ENCODE measurements around the gene PRMT6.

PRMT6 gene

DNA sequence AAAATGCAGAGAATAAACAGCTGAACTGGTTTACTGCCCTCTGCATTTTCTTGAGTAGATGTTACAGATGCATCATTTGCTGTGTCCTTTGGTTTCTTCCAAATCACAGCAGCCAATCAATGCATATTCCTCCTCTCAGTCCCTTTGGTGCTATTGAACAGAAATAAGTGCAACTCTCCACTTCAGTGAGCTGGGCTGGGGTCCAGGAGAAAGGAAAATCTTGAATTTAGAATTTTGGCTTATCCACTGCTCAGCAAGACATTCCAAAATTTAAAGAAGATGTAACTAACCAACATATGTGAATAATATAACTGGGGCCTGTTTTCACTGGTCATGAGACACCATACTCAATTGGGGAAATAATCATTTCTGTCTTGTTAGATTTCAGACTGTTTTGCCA is 39.2 kb downstream of the PRMT6 start:
- no peak for DNase-seq

DNA sequence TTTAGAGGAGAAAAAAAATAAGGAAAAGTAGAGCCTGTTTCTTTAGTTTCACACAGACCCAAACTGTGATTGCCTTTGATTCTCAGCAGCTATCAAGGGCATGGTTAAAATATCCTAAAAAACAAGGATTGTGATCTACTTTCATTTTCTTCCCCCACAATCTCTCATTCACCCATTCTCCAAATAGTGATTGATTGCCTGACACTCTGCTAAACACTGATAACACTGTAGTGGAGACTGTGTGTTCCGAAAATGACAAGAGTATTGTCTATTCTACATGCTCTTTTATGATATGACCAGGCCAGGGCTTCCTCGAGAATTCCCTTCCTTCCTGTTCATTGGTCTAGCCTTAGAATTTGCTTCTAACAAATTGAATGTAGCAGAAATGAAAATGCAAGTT is 40.2 kb downstream of the PRMT6 start:
- DNase-seq, result no peak

DNA sequence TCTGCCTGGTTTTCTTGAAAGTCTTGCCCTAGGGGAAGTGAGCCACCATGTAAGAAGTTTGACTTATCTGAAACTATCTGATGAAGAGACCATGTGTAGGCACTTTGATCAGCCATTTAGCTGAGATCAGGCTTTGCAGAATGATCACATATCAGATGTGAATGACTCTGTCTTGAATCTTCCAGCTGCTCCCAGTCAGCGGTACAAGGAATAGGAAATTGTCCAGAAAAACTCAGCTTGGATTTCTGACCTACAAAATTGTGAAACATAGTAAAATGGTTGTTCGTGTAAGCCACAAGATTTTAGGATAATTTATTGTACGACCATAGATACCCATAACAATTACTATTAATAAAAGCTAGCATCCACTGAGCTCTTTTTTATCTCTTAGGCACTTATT is 42.5 kb downstream of the PRMT6 start:
- DNase-seq, result no peak

DNA sequence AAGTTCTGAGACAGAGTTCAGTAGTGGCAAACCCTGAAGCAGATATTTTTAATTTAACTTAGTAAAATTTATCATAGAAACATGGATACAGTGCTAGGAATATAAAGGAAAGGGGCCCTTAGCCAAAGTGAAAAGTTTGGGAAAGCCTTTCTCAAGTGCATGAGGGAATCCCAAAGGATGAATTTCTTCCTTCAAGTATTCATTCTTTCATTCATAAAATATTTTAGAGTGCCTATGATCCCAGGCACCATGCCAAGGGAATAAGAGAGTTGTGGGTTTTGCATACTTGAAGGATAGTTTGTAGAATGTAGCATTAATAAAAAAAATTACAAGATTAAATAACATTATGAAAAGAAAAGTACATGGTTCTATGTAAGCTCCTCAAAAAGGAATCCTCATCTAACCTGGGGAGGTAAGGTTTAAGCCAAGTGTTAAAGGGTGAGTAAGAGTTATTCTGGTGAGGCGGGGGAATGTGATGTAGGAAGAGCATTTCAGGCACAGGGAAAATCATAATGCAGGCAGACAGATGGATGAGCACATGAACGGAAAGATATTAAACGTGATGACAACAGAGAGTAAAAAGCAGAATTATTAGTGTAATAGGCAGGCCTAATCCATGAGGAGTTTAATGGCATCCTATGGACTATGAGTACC is 44.0 kb downstream of the PRMT6 start:
- DNase-seq, result no peak

DNA sequence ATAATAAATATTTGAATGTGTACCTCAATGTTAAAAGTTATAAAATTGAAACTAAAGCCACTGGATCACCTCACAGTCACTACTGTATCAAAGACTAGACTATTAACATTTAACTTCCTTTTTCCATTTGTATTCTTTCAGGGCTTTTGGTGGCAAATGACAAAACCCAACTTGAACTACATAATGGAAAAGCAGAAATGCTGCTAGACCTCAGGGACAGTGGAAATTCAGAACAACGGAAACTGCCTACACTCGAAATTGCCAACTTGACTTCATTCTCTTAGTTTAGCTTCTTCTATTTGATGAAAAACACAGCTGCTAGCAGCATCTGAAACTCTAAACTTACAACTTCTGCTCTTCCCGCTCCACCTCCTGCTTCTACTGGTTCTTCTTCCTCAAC is 49.4 kb downstream of the PRMT6 start:
- no peak for DNase-seq
